Progenitor cell of endocrine pancreas (in vitro differentiated cells): ENCODE data around the gene OXSR1. TPM values are rescaled to one million over a fixed set of nuclear protein-coding genes. Genes with fewer than 3 reads are reported as not detected.

Experiments used
- DNase-seq: peaks from one replicate; pipeline ENCODE4 v3.0.0; 2021; ENCODE audit warnings: low spot score; ENCODE audit not compliant: unreplicated experiment
- H3K27ac Mint-ChIP-seq: 2 replicates; pipeline ENCODE4 v1.8.0; 2021; ENCODE audit warnings: mild to moderate bottlenecking, moderate library complexity, mixed read lengths
- H3K27me3 Mint-ChIP-seq: 2 replicates; pipeline ENCODE4 v1.8.0; 2021; ENCODE audit warnings: mixed read lengths
- H3K36me3 Mint-ChIP-seq: 2 replicates; pipeline ENCODE4 v1.8.0; 2022; ENCODE audit warnings: mixed read lengths; ENCODE audit not compliant: insufficient read depth
- H3K4me1 Mint-ChIP-seq: 2 replicates; pipeline ENCODE4 v1.8.0; 2021; ENCODE audit warnings: low read depth, mixed read lengths
- H3K4me3 Mint-ChIP-seq: 2 replicates; pipeline ENCODE4 v1.8.0; 2021; ENCODE audit warnings: low read depth, mild to moderate bottlenecking, moderate library complexity, mixed read lengths
- H3K9me3 Mint-ChIP-seq: 2 replicates; pipeline ENCODE4 v1.8.0; 2021; ENCODE audit warnings: low read depth, mixed read lengths
- CTCF ChIP-seq: fragments of 200-600 bp; sonication (generic); IDR thresholded peaks from one replicate; pipeline ENCODE4 v1.5.0; 2021; ENCODE audit warnings: antibody characterized with exemption, mild to moderate bottlenecking; ENCODE audit not compliant: unreplicated experiment
- total RNA-seq: library from RNA; stranded (reverse); gene quantifications from 2 replicates; pipeline ENCODE4 v1.2.1, GENCODE V29; 2021

The OXSR1 gene
- total RNA-seq, 1 donor from 2014 or later, result 55.5 TPM

GRCh38 chr3:38257583-38257982 is 92.2 kb downstream of the OXSR1 start:
- no peaks in the 10 kb centered on the region for H3K9me3 Mint-ChIP-seq

GRCh38 chr3:38260474-38260873 is 95.1 kb downstream of the OXSR1 start:
- no peaks in the 10 kb centered on the region for H3K27me3 Mint-ChIP-seq
- no peak for DNase-seq
- peaks cover 11% of the 10 kb centered on the region for H3K36me3 Mint-ChIP-seq
- H3K4me1 Mint-ChIP-seq, result peaks cover 14% of the 10 kb centered on the region
- TF ChIP-seq CTCF, result no peak
- H3K9me3 Mint-ChIP-seq, result no peaks in the 10 kb centered on the region
- H3K4me3 Mint-ChIP-seq, result no peak overlapping the region
- H3K27ac Mint-ChIP-seq, result no peak overlapping the region

More at GRCh38 chr3:38257583-38257982, 92.2 kb downstream of the OXSR1 start:
- no peak for DNase-seq
- H3K4me3 Mint-ChIP-seq, result no peak overlapping the region
- TF ChIP-seq CTCF, result no peak
- no peaks in the 10 kb centered on the region for H3K27me3 Mint-ChIP-seq
- peaks cover 13% of the 10 kb centered on the region for H3K4me1 Mint-ChIP-seq
- no peak overlapping the region for H3K27ac Mint-ChIP-seq
- peaks cover 23% of the 10 kb centered on the region for H3K36me3 Mint-ChIP-seq

- H3K4me3 Mint-ChIP-seq, result no peak overlapping the region
- H3K36me3 Mint-ChIP-seq, result peaks cover 4% of the 10 kb centered on the region
- DNase-seq, result no peak
- H3K27ac Mint-ChIP-seq, result no peak overlapping the region
- no peaks in the 10 kb centered on the region for H3K9me3 Mint-ChIP-seq
- H3K4me1 Mint-ChIP-seq, result peaks cover 7% of the 10 kb centered on the region
- TF ChIP-seq CTCF, result no peak
- no peaks in the 10 kb centered on the region for H3K27me3 Mint-ChIP-seq
Observed at GRCh38 chr3:38264353-38264771, 99.0 kb downstream of the OXSR1 start.

- Mint-ChIP-seq H3K4me1 (peaks cover 7% of the 10 kb centered on the region), H3K4me3 (no peak overlapping the region), H3K9me3 (no peaks in the 10 kb centered on the region), H3K36me3 (peaks cover 4% of the 10 kb centered on the region), H3K27ac (no peak overlapping the region), H3K27me3 (no peaks in the 10 kb centered on the region)
- TF ChIP-seq CTCF, result no peak
- no peak for DNase-seq
Observed at GRCh38 chr3:38264779-38265178, 99.4 kb downstream of the OXSR1 start.

- H3K9me3 Mint-ChIP-seq, result no peaks in the 10 kb centered on the region
- DNase-seq, result no peak
- H3K27me3 Mint-ChIP-seq, result no peaks in the 10 kb centered on the region
- TF ChIP-seq CTCF, result no peak
- H3K4me1 Mint-ChIP-seq, result peaks cover 7% of the 10 kb centered on the region
- H3K36me3 Mint-ChIP-seq, result peaks cover 4% of the 10 kb centered on the region
- no peak within 1 kb of the TSS for H3K4me3 Mint-ChIP-seq
- no peak within 1 kb of the TSS for H3K27ac Mint-ChIP-seq
Observed at GRCh38 chr3:38265604-38266307, 100.4 kb downstream of the OXSR1 start, which contains the start of gene SLC22A13. Gene SLC22A13 (plus strand): TSS chr3:38265812. CDS start chr3:38265861, 49 bp downstream.
